Skeletal muscle tissue (tissue), 4 donors: ENCODE results near the gene FNDC3B. TPM values are rescaled to one million over a fixed set of nuclear protein-coding genes. Genes with fewer than 3 reads are reported as not detected.
"Not testable (repeated sequence)": the region's sequence is repeated elsewhere in the genome, so short reads cannot be mapped to it uniquely, and the experiment has no call there.

ENCODE experiments used
- H3K27ac ChIP-seq: one replicate; pipeline ENCODE4 v1.7.0; 2013; ENCODE audit warnings: mild to moderate bottlenecking, low read depth, low read length, inconsistent platforms
- H3K27me3 ChIP-seq, 3 donors: one replicate each; pipeline ENCODE4 v1.7.0; 2013; ENCODE audit warnings: low read length in 3 of 3; ENCODE audit not compliant: control insufficient read depth in 3 of 3, insufficient read depth in 3 of 3
- H3K36me3 ChIP-seq, 3 donors: one replicate each; pipeline ENCODE4 v1.7.0; 2013; ENCODE audit warnings: low read length in 3 of 3; ENCODE audit not compliant: control insufficient read depth in 3 of 3, insufficient read depth in 3 of 3
- H3K4me1 ChIP-seq, 3 donors: one replicate each; pipeline ENCODE4 v1.7.0; 2013; ENCODE audit warnings: low read length in 3 of 3, mild to moderate bottlenecking in 3 of 3; ENCODE audit not compliant: control insufficient read depth in 3 of 3, insufficient read depth in 3 of 3
- H3K4me3 ChIP-seq, 3 donors: one replicate each; pipeline ENCODE4 v1.7.0; 2013; ENCODE audit warnings: low read length in 3 of 3
- H3K9ac ChIP-seq, 3 donors: one replicate each; pipeline ENCODE4 v1.7.0; 2013; ENCODE audit warnings: low read length in 3 of 3, mild to moderate bottlenecking in 3 of 3, moderate library complexity in 2 of 3, low read depth in 1 of 3
- H3K9me3 ChIP-seq, 3 donors: one replicate each; pipeline ENCODE4 v1.7.0; 2013; ENCODE audit warnings: low read length in 3 of 3; ENCODE audit not compliant: control insufficient read depth in 3 of 3
- total RNA-seq: library from RNA; depleted of rRNA; stranded (reverse); fragments of >200 nt; gene quantifications from one replicate; pipeline ENCODE4 v1.2.3, GENCODE V29; 2014
- donor health status: Osteomylitis.

FNDC3B gene
- total RNA-seq, 1 donor from 2014 or later, result 140 TPM

DNA sequence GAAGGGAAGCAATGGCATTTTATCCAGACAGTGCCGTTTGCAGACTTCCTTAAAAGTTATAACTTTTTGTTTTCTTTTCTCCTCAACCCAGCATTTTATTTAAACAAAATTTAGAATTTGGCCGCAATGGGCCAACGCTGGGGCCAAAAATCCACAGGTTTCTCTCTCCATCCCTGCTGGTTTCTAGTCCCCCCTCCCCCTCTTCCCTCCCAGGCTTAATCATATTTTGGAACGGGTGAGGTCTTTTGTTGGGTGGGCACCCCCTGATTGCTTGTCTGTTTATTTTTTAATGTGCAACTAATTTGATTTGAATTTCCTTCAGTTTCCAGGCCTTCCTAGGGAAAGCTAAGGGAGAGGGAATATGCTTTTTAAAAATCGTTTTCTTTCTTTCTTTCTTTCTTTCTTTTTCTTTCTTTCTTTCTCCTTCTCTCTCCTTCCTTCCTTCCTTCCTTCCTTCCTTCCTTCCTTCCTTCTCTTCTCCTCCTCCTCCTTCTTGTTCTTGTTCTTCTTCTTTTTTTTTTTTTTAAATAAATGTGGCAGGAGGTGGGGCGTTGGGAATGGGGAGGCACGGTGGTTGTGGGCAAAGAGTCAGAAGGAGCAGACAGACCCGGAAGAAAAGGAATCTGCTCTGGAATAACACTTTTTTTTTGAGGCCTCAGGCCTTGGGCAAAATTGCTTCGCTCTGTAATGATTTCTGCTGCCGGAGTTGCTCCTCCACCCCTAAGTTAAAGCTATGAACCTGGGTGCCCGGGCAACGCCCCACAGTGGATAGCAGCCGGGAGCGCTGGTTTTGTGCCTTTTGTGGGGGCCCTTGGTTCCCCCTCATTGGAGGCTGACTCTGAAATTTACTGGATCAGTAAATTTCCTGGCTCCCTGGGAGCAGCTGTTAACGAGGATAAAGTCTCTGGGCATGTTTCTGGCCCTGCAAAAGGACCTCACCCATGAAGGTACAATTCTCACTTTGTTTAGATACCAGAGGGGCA lies 1.9 kb downstream of the FNDC3B start:
- H3K9ac ChIP-seq, result peak overlapping the region; percentile 87 to 94 (median 93)
- H3K27ac ChIP-seq, result peak overlapping the region; percentile 98
- no peaks in the 10 kb centered on the region for H3K9me3 ChIP-seq
- peak overlapping the region; percentile 72 to 80 (median 78) for H3K4me3 ChIP-seq
- no peaks in the 10 kb centered on the region for H3K27me3 ChIP-seq
- H3K36me3 ChIP-seq, result no peaks in the 10 kb centered on the region
- H3K4me1 ChIP-seq, result peaks cover 23 to 42% (median 31%) of the 10 kb centered on the region in 3 donors

DNA sequence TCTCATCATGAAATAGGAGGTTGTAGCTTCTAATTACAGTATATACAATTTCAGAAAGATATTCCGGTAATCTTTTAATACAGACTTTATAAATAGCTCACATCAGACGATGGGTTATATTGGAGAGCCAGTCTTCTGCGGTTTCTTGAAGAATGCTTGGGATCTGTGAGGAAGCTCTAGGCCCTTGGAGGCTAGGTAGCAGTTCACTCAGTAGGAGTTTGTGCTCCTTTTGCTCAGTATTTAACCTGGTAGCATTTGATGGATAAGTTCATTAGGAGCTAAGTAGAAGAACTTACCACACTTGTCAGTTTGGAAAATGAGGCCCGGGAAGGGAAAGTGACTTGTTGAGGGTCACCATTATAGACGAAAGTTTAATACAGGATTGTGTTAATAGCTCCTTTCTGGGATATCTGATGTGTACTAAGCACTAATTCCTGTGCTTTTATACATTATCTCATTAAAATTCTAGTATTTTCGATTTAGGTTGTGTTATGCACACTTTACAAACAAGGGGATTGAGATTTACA lies 2.8 kb downstream of the FNDC3B start:
- Histone ChIP-seq H3K27ac (peak overlapping the region; percentile 98), H3K9ac (peak overlapping the region; percentile 34 to 93 (median 87)), H3K4me3 (peak overlapping the region; percentile 15 to 78 (median 24)), H3K36me3 (no peaks in the 10 kb centered on the region), H3K4me1 (peaks cover 26 to 42% (median 36%) of the 10 kb centered on the region in 3 donors), H3K27me3 (no peaks in the 10 kb centered on the region), H3K9me3 (no peaks in the 10 kb centered on the region)

DNA sequence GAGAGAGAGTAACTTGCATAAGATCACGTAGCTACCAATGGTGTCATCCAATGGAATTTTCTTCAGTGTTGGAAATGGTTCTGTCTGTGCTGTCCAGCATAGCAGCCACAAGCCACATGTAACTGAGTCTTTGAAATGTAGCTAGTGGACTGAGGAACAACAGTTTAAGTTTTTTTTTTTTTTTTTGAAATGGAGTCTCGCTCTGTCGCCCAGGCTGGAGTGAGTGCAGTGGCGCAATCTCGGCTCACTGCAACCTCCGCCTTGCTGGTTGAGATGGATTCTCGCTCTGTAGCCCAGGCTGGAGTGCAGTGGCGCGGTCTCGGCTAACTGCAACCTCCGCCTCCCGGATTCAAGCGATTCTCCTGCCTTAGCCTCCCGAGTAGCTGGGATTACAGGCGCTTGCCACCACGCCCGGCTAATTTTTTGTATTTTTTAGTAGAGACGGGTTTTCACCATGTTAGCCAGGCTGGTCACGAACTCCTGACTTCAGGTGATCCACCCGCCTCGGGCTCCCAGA lies 3.3 kb downstream of the FNDC3B start:
- not testable (repeated sequence) for H3K9me3 ChIP-seq, H3K27me3 ChIP-seq, H3K36me3 ChIP-seq
- H3K4me3 ChIP-seq, result peak overlapping the region in 1 of 3 donors; percentile 78
- peak overlapping the region; percentile 98 for H3K27ac ChIP-seq
- H3K4me1 ChIP-seq, result peaks cover 29 to 45% (median 36%) of the 10 kb centered on the region in 3 donors
- H3K9ac ChIP-seq, result peak overlapping the region in 1 of 3 donors; percentile 43

DNA sequence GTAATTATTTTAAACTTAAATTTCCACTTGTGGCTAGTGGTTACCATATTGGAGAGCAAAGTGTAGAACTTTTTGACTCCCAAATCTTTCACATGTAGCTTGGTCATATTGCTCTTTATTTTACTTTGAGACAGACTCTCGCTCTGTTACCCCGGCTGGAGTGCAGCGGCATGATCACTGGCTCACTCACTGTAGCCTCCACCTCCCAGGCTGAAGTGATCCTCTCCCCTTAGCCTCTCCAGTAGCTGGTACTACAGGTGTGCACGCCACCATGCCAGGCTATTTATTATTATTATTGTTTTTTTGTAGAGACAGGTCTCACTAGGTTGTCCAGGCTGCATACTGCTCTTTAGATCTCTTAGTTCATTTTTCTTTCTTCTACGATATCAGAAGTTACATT lies 3.9 kb downstream of the FNDC3B start:
- peaks cover 29 to 45% (median 36%) of the 10 kb centered on the region in 3 donors for H3K4me1 ChIP-seq
- peak overlapping the region in 1 of 3 donors; percentile 23 for H3K4me3 ChIP-seq

DNA sequence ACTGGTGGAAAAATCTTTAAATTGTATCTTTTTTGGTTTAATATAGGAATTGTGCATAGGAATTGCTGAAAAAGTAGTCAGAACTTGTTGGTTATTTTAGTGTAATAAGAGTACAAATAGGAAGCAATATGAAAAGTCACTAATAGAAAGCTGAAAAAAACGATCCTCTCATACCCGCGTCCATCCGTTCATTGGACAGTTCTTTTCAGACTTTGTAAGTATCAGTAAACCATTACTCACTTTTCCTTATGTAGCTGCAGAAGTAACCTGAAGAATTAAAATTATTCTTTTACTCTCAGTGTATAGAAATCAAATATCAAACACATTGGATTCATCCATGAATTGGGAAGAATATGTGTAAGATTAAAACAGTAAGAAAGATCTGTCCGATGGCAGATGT lies 4.4 kb downstream of the FNDC3B start:
- Histone ChIP-seq H3K27me3 (no peaks in the 10 kb centered on the region), H3K9me3 (no peaks in the 10 kb centered on the region), H3K4me3 (no peak overlapping the region), H3K9ac (no peak overlapping the region), H3K36me3 (no peaks in the 10 kb centered on the region), H3K4me1 (peaks cover 28 to 45% (median 36%) of the 10 kb centered on the region in 3 donors), H3K27ac (no peak overlapping the region)

More for the DNA sequence above, 3.9 kb downstream of the FNDC3B start:
- H3K9ac ChIP-seq, result peak overlapping the region in 1 of 3 donors; percentile 57
- H3K27ac ChIP-seq, result no peak overlapping the region
- no peaks in the 10 kb centered on the region for H3K9me3 ChIP-seq
- H3K27me3 ChIP-seq, result no peaks in the 10 kb centered on the region
- H3K36me3 ChIP-seq, result no peaks in the 10 kb centered on the region

DNA sequence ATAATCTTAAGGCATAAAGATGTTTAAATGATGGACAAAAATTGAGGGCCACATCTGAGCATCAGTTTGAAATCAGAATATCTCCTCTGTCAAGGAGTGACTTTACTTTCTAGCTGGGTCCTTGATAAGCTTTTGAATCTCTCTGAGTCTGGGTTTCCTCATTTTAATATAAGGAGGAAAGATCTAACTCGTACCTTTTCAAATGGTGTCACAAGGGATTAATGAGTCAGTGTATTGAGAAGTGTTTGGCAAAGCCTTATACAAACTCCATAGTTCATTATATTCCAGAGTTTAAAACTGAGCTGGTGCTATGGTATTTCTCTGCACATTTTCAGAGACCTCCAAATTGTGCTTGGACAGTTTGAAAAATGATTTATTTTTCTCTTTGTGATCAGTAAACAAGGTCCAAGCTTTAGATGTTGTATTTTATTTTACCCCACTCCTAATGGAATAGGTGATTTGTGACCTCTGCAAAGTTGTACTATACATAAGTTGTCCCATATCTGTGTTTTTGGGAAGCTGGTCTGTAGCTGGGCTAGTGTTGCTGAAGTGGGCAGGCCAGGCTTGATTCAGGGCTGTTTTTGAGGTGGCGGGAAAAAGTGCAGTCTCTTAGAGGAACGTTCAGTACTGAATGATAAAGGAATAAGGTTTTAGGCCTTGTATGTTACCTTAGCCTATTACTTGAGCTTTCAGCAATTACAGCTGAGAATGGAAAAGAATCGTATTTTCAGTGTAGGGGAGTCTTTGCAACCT lies 5.6 kb downstream of the FNDC3B start:
- Histone ChIP-seq H3K4me1 (peaks cover 26 to 40% (median 32%) of the 10 kb centered on the region in 3 donors), H3K9ac (peak overlapping the region in 1 of 3 donors; percentile 4), H3K9me3 (no peaks in the 10 kb centered on the region), H3K27me3 (no peaks in the 10 kb centered on the region), H3K27ac (peak overlapping the region; percentile 19), H3K36me3 (no peaks in the 10 kb centered on the region), H3K4me3 (no peak overlapping the region)

DNA sequence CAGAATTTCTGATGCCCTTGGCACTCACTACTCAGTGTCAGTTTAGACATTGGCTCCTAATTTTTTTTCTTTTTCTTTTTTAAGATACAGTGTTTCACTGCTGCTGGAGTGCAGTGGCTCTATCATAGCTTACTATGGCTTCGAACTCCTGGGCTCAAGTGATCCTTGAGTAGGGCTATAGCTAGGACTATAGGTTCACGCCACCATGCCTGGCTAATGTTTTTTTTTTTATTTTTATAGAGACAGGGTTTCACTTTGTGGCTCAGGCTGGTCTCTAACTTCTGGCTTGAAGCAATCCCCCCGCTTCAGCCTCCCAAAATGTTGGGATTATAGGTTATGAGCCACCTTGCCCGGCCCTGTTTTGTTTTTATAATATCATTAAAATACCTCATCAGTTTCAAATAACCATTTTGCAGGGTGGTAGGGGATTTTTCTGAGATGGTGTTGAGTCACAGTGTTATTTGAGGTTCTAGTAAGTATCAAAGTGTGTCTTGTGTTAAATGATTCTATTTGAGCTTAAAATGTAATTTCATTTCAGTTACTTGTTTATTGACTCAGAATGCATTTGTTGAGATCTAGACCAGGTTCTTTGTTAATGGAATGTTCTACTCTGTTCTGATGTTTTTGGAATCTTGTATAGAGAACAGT lies 7.0 kb downstream of the FNDC3B start:
- Histone ChIP-seq H3K4me1 (peaks cover 26 to 34% (median 32%) of the 10 kb centered on the region in 3 donors), H3K9me3 (no peaks in the 10 kb centered on the region), H3K9ac (no peak overlapping the region), H3K27ac (no peak overlapping the region), H3K4me3 (no peak overlapping the region), H3K27me3 (no peaks in the 10 kb centered on the region), H3K36me3 (peaks cover 0 to under 1% (median 0%) of the 10 kb centered on the region in 3 donors)

DNA sequence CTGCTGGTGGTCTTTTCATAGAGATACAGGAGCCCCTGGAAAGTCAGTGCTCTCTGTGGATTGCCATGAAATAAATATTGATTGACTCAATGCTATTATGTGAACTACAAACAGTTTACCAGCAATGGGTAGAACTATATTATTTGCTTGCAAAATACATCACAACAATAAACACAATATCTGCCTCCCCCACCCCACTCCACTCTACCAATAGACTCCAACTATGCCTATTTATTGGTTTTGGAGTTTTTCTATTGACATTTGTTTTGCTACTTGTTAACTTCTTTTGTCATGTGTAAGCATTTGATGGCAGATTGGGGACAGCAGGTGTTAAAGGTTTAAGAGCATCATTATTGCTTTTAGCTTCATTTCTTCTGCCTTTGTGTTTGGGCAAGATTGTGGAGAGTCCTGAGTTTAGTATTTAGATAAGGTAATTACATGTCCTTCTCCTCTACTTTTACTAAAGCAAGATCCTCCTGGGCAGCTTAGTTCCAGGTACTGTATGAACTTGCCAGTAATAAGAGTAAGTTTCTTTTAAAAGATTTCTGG lies 8.3 kb downstream of the FNDC3B start:
- Histone ChIP-seq H3K4me3 (no peak overlapping the region), H3K9me3 (no peaks in the 10 kb centered on the region), H3K4me1 (peaks cover 20 to 29% (median 26%) of the 10 kb centered on the region in 3 donors), H3K27ac (no peak overlapping the region), H3K27me3 (no peaks in the 10 kb centered on the region), H3K9ac (no peak overlapping the region), H3K36me3 (peaks cover 0 to 2% (median 0%) of the 10 kb centered on the region in 3 donors)

DNA sequence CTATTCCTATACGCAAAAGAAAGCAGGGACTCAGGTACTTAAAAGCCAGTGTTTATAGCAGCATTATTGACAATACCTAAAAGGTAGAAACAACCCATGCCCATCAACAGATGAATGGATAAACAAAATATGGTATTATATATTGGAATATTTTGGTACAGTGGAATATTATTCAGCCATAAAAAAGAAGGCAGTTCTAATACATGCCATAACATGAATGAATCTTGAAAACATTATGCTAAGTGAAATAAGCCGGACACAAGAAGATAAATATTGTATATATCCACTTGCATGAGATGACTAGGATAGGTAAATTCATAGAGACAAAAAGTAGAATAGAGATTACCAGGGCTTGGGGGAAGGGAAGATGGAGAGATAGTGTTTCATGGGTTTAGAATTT lies 9.2 kb downstream of the FNDC3B start:
- no peaks in the 10 kb centered on the region for H3K9me3 ChIP-seq
- no peaks in the 10 kb centered on the region for H3K27me3 ChIP-seq
- peaks cover 20 to 26% (median 22%) of the 10 kb centered on the region in 3 donors for H3K4me1 ChIP-seq
- peaks cover 0 to 2% (median 0%) of the 10 kb centered on the region in 3 donors for H3K36me3 ChIP-seq
- no peak overlapping the region for H3K9ac ChIP-seq
- no peak overlapping the region for H3K4me3 ChIP-seq
- no peak overlapping the region for H3K27ac ChIP-seq
